Bronchial epithelial cell (primary cell): Measurements from ENCODE around the gene FAM219A. TPM values are rescaled to one million over a fixed set of nuclear protein-coding genes. Genes with fewer than 3 reads are reported as not detected.
"Not testable (repeated sequence)": the region's sequence is repeated elsewhere in the genome, so short reads cannot be mapped to it uniquely, and the experiment has no call there.

Experiments
- DNase-seq: peaks from one replicate; pipeline ENCODE4 v3.0.0-alpha.2; 2010; ENCODE audit warnings: low read depth
- FAIRE-seq: peaks from 2 replicates; lab custom pipeline; 2011; peaks lifted over from hg19 to GRCh38; lab: Jason Lieb, UNC
- H3K27me3 ChIP-seq: 2 replicates; pipeline ENCODE4 v1.5.1; 2011; ENCODE audit warnings: low read length; ENCODE audit not compliant: control insufficient read depth, insufficient read depth
- H3K36me3 ChIP-seq: 2 replicates; pipeline ENCODE4 v1.5.1; 2011; ENCODE audit warnings: low read length; ENCODE audit not compliant: control insufficient read depth, insufficient read depth
- H3K4me3 ChIP-seq: 2 replicates; pipeline ENCODE4 v1.5.1; 2011; ENCODE audit warnings: mild to moderate bottlenecking, low read depth, low read length, control low read depth
- CTCF ChIP-seq: IDR thresholded peaks from 2 replicates; pipeline ENCODE4 v1.5.1; 2011; ENCODE audit warnings: mild to moderate bottlenecking, moderate library complexity, low read length, control low read depth, inconsistent platforms; ENCODE audit not compliant: insufficient read depth, severe bottlenecking
- total RNA-seq: library from RNA; depleted of rRNA; stranded (reverse); fragments of >200 nt; gene quantifications from 2 replicates; pipeline ENCODE4 v1.2.1, GENCODE V29; 2014

The FAM219A gene
- total RNA-seq, 1 donor from 2014 or later = 3.9 TPM

GRCh38 chr9:34484678-34485077 lies 26.3 kb upstream of the FAM219A start:
- H3K27me3 ChIP-seq = no peaks in the 10 kb centered on the region
- H3K4me3 ChIP-seq = no peak overlapping the region
- H3K36me3 ChIP-seq = no peaks in the 10 kb centered on the region
- FAIRE-seq (no peak), DNase-seq (peak; percentile 8)
- TF ChIP-seq CTCF = no peak

- not testable (repeated sequence) for DNase-seq, H3K36me3 ChIP-seq, FAIRE-seq, H3K27me3 ChIP-seq, H3K4me3 ChIP-seq
Measured at GRCh38 chr9:34482746-34483145, 24.4 kb upstream of the FAM219A start.

- FAIRE-seq, DNase-seq, H3K36me3 ChIP-seq, H3K4me3 ChIP-seq, H3K27me3 ChIP-seq: not testable (repeated sequence)
Measured at GRCh38 chr9:34481620-34482019, 23.2 kb upstream of the FAM219A start.

GRCh38 chr9:34479431-34479866 lies 21.1 kb upstream of the FAM219A start:
- no peak for TF ChIP-seq CTCF
- FAIRE-seq (no peak), DNase-seq (no peak)
- no peaks in the 10 kb centered on the region for H3K36me3 ChIP-seq
- H3K4me3 ChIP-seq = no peak overlapping the region
- no peaks in the 10 kb centered on the region for H3K27me3 ChIP-seq

GRCh38 chr9:34477541-34477940 lies 19.2 kb upstream of the FAM219A start:
- no peak overlapping the region for H3K4me3 ChIP-seq
- FAIRE-seq = no peak
- no peaks in the 10 kb centered on the region for H3K36me3 ChIP-seq
- DNase-seq = no peak
- no peak for TF ChIP-seq CTCF
- no peaks in the 10 kb centered on the region for H3K27me3 ChIP-seq

- no peak for FAIRE-seq
- Histone ChIP-seq H3K27me3 (no peaks in the 10 kb centered on the region), H3K36me3 (no peaks in the 10 kb centered on the region), H3K4me3 (no peak overlapping the region)
- DNase-seq = no peak
- no peak for TF ChIP-seq CTCF
Measured at GRCh38 chr9:34475097-34475496, 16.7 kb upstream of the FAM219A start.

- no peaks in the 10 kb centered on the region for H3K27me3 ChIP-seq
- FAIRE-seq (no peak), DNase-seq (no peak)
- TF ChIP-seq CTCF = no peak
- H3K36me3 ChIP-seq = no peaks in the 10 kb centered on the region
- no peak overlapping the region for H3K4me3 ChIP-seq
Measured at GRCh38 chr9:34465468-34465867, 7.1 kb upstream of the FAM219A start.
